H9 (cell line): ENCODE data around the gene FAM216A. TPM values are rescaled to one million over a fixed set of nuclear protein-coding genes. Genes with fewer than 3 reads are reported as not detected.

Experiments
- DNase-seq: peaks from one replicate; pipeline ENCODE4 v3.0.0-alpha.2; 2017
- H2AFZ ChIP-seq: one replicate; pipeline ENCODE4 v1.6.1; 2013; ENCODE audit warnings: mild to moderate bottlenecking, low read length, control low read depth, moderate library complexity
- H2AK5ac ChIP-seq: 2 replicates; pipeline ENCODE4 v1.6.1; 2013; ENCODE audit warnings: low read length, control low read depth, mixed read lengths; ENCODE audit not compliant: insufficient read length
- H2BK120ac ChIP-seq: one replicate; pipeline ENCODE4 v1.6.1; 2013; ENCODE audit warnings: low read depth, mild to moderate bottlenecking, low read length, control low read depth, inconsistent platforms; ENCODE audit not compliant: poor library complexity, severe bottlenecking
- H2BK12ac ChIP-seq: 2 replicates; pipeline ENCODE4 v1.6.1; 2013; ENCODE audit warnings: low read length, control low read depth, mixed read lengths, low read depth; ENCODE audit not compliant: insufficient read length
- H2BK15ac ChIP-seq: 2 replicates; pipeline ENCODE4 v1.6.1; 2013; ENCODE audit warnings: low read depth, low read length, control low read depth
- H2BK20ac ChIP-seq: one replicate; pipeline ENCODE4 v1.6.1; 2013; ENCODE audit warnings: low read depth, mild to moderate bottlenecking, low read length, control low read depth, inconsistent platforms; ENCODE audit not compliant: poor library complexity, severe bottlenecking
- H2BK5ac ChIP-seq: 2 replicates; pipeline ENCODE4 v1.6.1; 2013; ENCODE audit warnings: low read length, control low read depth, mixed read lengths; ENCODE audit not compliant: insufficient read length
- H3K14ac ChIP-seq: 2 replicates; pipeline ENCODE4 v1.6.1; 2013; ENCODE audit warnings: low read length, control low read depth; ENCODE audit not compliant: insufficient read depth
- H3K18ac ChIP-seq: 2 replicates; pipeline ENCODE4 v1.6.1; 2013; ENCODE audit warnings: low read depth, mild to moderate bottlenecking, mixed read lengths, low read length, control low read depth; ENCODE audit not compliant: insufficient read length
- H3K23ac ChIP-seq: 2 replicates; pipeline ENCODE4 v1.6.1; 2013; ENCODE audit warnings: low read length, control low read depth, mixed read lengths, low read depth; ENCODE audit not compliant: insufficient read length
- H3K23me2 ChIP-seq: 2 replicates; pipeline ENCODE4 v1.6.1; 2013; ENCODE audit warnings: low read depth, mild to moderate bottlenecking, mixed read lengths, low read length, control low read depth; ENCODE audit not compliant: insufficient read length, poor library complexity, severe bottlenecking
- H3K27ac ChIP-seq: 2 replicates; pipeline ENCODE4 v1.5.1; 2013; ENCODE audit warnings: low read length, control low read depth, mixed read lengths, low read depth; ENCODE audit not compliant: insufficient read length
- H3K27me3 ChIP-seq: 2 replicates; pipeline ENCODE4 v1.6.1; 2013; ENCODE audit warnings: low read length, control low read depth, inconsistent platforms; ENCODE audit not compliant: insufficient read depth
- H3K4ac ChIP-seq: 2 replicates; pipeline ENCODE4 v1.6.1; 2013; ENCODE audit warnings: low read depth, mild to moderate bottlenecking, control low read depth, inconsistent platforms, low read length, moderate library complexity
- H3K4me1 ChIP-seq: 2 replicates; pipeline ENCODE4 v1.6.1; 2013; ENCODE audit warnings: low read length, control low read depth, inconsistent platforms; ENCODE audit not compliant: insufficient read depth
- H3K4me2 ChIP-seq: 2 replicates; pipeline ENCODE4 v1.6.1; 2013; ENCODE audit warnings: low read length, control low read depth, mixed read lengths; ENCODE audit not compliant: insufficient read length, insufficient read depth
- H3K56ac ChIP-seq: 2 replicates; pipeline ENCODE4 v1.6.1; 2013; ENCODE audit warnings: low read depth, mild to moderate bottlenecking, mixed read lengths, low read length, control low read depth; ENCODE audit not compliant: insufficient read length
- H3K79me1 ChIP-seq: 2 replicates; pipeline ENCODE4 v1.6.1; 2013; ENCODE audit warnings: low read depth, mild to moderate bottlenecking, moderate library complexity, low read length, control low read depth, inconsistent platforms; ENCODE audit not compliant: insufficient read depth, poor library complexity, severe bottlenecking
- H3K79me2 ChIP-seq: 2 replicates; pipeline ENCODE4 v1.6.1; 2013; ENCODE audit warnings: low read length, control low read depth, inconsistent platforms; ENCODE audit not compliant: insufficient read depth
- H3K9ac ChIP-seq: 2 replicates; pipeline ENCODE4 v1.6.1; 2013; ENCODE audit warnings: low read length, control low read depth, mixed read lengths; ENCODE audit not compliant: insufficient read length; ENCODE audit errors: extremely low read depth
- H3K9me3 ChIP-seq: one replicate; pipeline ENCODE4 v1.6.1; 2013; ENCODE audit warnings: low read depth, low read length, inconsistent platforms; ENCODE audit not compliant: control insufficient read depth
- H3T11ph ChIP-seq: one replicate; pipeline ENCODE4 v1.6.1; 2013; ENCODE audit warnings: mild to moderate bottlenecking, low read length, control low read depth, inconsistent platforms
- H4K20me1 ChIP-seq: one replicate; pipeline ENCODE4 v1.6.1; 2013; ENCODE audit not compliant: control insufficient read depth, insufficient read length, insufficient read depth
- H4K5ac ChIP-seq: 2 replicates; pipeline ENCODE4 v1.6.1; 2013; ENCODE audit warnings: low read depth, mild to moderate bottlenecking, mixed read lengths, low read length, control low read depth; ENCODE audit not compliant: insufficient read length
- H4K8ac ChIP-seq: replicated peaks from 2 replicates; pipeline ENCODE4 v1.6.1; 2013; ENCODE audit warnings: low read length, control low read depth, mixed read lengths, low read depth; ENCODE audit not compliant: insufficient read length
- H4K91ac ChIP-seq: 2 replicates; pipeline ENCODE4 v1.6.1; 2013; ENCODE audit warnings: low read depth, mild to moderate bottlenecking, moderate library complexity, mixed read lengths, low read length, control low read depth; ENCODE audit not compliant: insufficient read length
- H3K27ac Mint-ChIP-seq, 3 experiments: 2 replicates in 2 of 3; 3 replicates in 1 of 3; pipeline ENCODE4 v1.8.0; 2020 to 2021; ENCODE audit warnings: mixed read lengths in 3 of 3, mild to moderate bottlenecking in 1 of 3, moderate library complexity in 1 of 3
- H3K27me3 Mint-ChIP-seq: 2 replicates; pipeline ENCODE4 v1.8.0; 2021; ENCODE audit warnings: low read depth, mild to moderate bottlenecking, moderate library complexity, mixed read lengths
- H3K36me3 Mint-ChIP-seq, 3 experiments: 2 replicates in 2 of 3; 3 replicates in 1 of 3; pipeline ENCODE4 v1.8.0; 2020 to 2021; ENCODE audit warnings: low read depth in 3 of 3, mixed read lengths in 3 of 3; ENCODE audit not compliant: insufficient read depth in 1 of 3
- H3K4me1 Mint-ChIP-seq, 2 experiments: 2 replicates each; pipeline ENCODE4 v1.8.0; 2020; ENCODE audit warnings: mixed read lengths in 2 of 2
- H3K4me3 Mint-ChIP-seq, 2 experiments: 2 replicates in 1 of 2; 3 replicates in 1 of 2; pipeline ENCODE4 v1.8.0; 2020 to 2021; ENCODE audit warnings: mild to moderate bottlenecking in 2 of 2, mixed read lengths in 2 of 2, moderate library complexity in 1 of 2
- H3K9me3 Mint-ChIP-seq, 2 experiments: 2 replicates in 1 of 2; 3 replicates in 1 of 2; pipeline ENCODE4 v1.8.0; 2020; ENCODE audit warnings: mild to moderate bottlenecking in 2 of 2, mixed read lengths in 2 of 2, moderate library complexity in 1 of 2
- WGBS: extraction: QIAGEN DNeasy Blood & Tissue Kit; methylation state at CpG from one replicate; pipeline ENCODE4 v1.1.7; 2013; ENCODE audit warnings: missing lambda C conversion rate, low lambda C conversion rate, mixed read lengths; ENCODE audit not compliant: insufficient read length; ENCODE audit errors: extremely low coverage; 5-methylcytosine and 5-hydroxymethylcytosine counted together
- total RNA-seq: library from RNA; stranded (reverse); gene quantifications from 2 replicates; pipeline ENCODE4 v1.2.1, GENCODE V29; 2021
- TF ChIP-seq, protein P1 (sequence below): fragments of 200-600 bp; sonication (generic); conservative IDR thresholded peaks from 3 replicates; pipeline ENCODE4 v1.8.0; 2021; ENCODE audit warnings: antibody characterized with exemption, mild to moderate bottlenecking

FAM216A gene
- total RNA-seq, 1 experiment from 2014 or later, result 18.1 TPM

DNA sequence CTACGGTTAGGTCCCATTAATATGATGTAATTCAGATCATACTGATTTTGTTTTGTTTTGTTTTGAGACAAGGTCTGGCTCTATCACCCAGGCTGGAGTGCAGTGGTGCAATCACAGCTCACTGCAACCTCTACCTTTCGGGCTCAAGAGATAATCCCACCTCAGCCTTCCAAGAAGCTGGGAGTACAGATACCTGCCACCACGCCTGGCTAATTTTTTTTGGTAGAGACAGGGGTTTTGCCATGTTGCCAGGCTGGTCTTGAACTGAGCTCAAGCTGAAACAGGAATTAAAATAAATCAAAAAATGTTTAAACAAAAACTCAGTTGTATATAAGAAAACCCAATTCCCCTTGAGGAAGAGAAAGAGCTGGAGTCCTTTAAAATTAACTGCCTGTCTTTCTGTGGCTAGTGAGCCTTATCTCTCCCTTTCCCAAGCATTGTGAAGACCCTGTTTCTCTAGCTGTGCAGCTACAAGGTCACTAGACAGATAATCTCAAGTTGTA, 47.4 kb upstream of the FAM216A start:
- Histone ChIP-seq H4K8ac (no peak overlapping the region), H3K4ac (no peak overlapping the region), H3K79me1 (no peaks in the 10 kb centered on the region), H2AK5ac (no peak overlapping the region), H2BK120ac (no peak overlapping the region), H3K27ac (no peak overlapping the region), H2BK15ac (no peak overlapping the region), H3K27me3 (no peaks in the 10 kb centered on the region), H4K91ac (no peak overlapping the region), H3K18ac (no peak overlapping the region), H4K5ac (no peak overlapping the region), H3T11ph (no peak overlapping the region), H3K9me3 (no peaks in the 10 kb centered on the region), H3K4me1 (peaks cover 6% of the 10 kb centered on the region; the same call in 1 of the 2 replicates), H3K14ac (no peak overlapping the region), H3K23ac (no peak overlapping the region), H2AFZ (no peak overlapping the region), H3K4me2 (no peak overlapping the region), H3K9ac (no peak overlapping the region), H3K79me2 (no peaks in the 10 kb centered on the region), H4K20me1 (no peaks in the 10 kb centered on the region), H3K23me2 (no peaks in the 10 kb centered on the region), H2BK5ac (no peak overlapping the region), H2BK20ac (no peak overlapping the region), H3K56ac (no peak overlapping the region), H2BK12ac (no peak overlapping the region)
- TF ChIP-seq, protein P1, sequence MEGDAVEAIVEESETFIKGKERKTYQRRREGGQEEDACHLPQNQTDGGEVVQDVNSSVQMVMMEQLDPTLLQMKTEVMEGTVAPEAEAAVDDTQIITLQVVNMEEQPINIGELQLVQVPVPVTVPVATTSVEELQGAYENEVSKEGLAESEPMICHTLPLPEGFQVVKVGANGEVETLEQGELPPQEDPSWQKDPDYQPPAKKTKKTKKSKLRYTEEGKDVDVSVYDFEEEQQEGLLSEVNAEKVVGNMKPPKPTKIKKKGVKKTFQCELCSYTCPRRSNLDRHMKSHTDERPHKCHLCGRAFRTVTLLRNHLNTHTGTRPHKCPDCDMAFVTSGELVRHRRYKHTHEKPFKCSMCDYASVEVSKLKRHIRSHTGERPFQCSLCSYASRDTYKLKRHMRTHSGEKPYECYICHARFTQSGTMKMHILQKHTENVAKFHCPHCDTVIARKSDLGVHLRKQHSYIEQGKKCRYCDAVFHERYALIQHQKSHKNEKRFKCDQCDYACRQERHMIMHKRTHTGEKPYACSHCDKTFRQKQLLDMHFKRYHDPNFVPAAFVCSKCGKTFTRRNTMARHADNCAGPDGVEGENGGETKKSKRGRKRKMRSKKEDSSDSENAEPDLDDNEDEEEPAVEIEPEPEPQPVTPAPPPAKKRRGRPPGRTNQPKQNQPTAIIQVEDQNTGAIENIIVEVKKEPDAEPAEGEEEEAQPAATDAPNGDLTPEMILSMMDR, result no peak
- H3K4me1 Mint-ChIP-seq, result peaks cover 6 to 12% of the 10 kb centered on the region in 2 experiments
- no peak for DNase-seq
- H3K27me3 Mint-ChIP-seq, result no peaks in the 10 kb centered on the region
- H3K9me3 Mint-ChIP-seq, result no peaks in the 10 kb centered on the region
- no peaks in the 10 kb centered on the region for H3K36me3 Mint-ChIP-seq
- no peak overlapping the region for H3K27ac Mint-ChIP-seq
- no peak overlapping the region for H3K4me3 Mint-ChIP-seq
- WGBS, result no CpG with 5 or more reads among the region's 3 CpGs
